Sigmoid colon (tissue), 4 donors: ENCODE data around the gene CCDC85C.

ENCODE experiments used
- EP300 ChIP-seq, 4 donors: sonication (generic); formaldehyde crosslinking; IDR thresholded peaks; one replicate each; pipeline ENCODE4 v1.6.1; 2017; ENCODE audit warnings: antibody characterized with exemption in 4 of 4
- POLR2A ChIP-seq, 2 donors: fragments of 450-650 bp; IDR thresholded peaks; one replicate each; pipeline ENCODE4 v1.6.1; 2016; ENCODE audit warnings: antibody characterized with exemption in 2 of 2, mild to moderate bottlenecking in 2 of 2, moderate library complexity in 2 of 2
- POLR2AphosphoS5 ChIP-seq, 4 donors: sonication (generic); formaldehyde crosslinking; IDR thresholded peaks; one replicate each; pipeline ENCODE4 v1.6.1; 2017; ENCODE audit warnings: antibody characterized with exemption in 4 of 4
- TF ChIP-seq, protein P1 (sequence below), 4 experiments: fragments of 450-650 bp in 3 of 4; fragments of 200-600 bp in 1 of 4; IDR thresholded peaks; one replicate each; pipeline ENCODE4 v1.5.1; 2016 to 2019; ENCODE audit warnings: antibody characterized with exemption in 4 of 4, mild to moderate bottlenecking in 3 of 4, moderate library complexity in 2 of 4

DNA sequence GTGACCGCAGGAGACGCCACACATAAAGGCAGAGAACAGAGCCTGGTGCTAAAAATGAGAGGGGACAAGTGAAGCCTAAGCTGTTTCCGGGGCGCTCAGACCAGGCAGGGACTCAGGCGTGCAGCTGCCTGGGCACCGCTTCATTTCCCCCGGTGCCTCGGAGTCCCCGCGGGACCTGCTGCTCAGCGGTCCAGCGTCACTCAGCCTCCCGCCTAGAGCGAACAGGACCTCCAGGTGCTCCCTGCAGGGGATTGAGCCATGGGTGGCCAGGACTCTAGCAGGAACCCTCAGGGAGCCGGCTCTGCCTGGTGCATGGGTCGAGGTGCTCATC lies 31.0 kb downstream of the CCDC85C start:
- no peak for TF ChIP-seq POLR2A (IDR thresholded peaks at IDR 0.05)
- TF ChIP-seq, protein P1, sequence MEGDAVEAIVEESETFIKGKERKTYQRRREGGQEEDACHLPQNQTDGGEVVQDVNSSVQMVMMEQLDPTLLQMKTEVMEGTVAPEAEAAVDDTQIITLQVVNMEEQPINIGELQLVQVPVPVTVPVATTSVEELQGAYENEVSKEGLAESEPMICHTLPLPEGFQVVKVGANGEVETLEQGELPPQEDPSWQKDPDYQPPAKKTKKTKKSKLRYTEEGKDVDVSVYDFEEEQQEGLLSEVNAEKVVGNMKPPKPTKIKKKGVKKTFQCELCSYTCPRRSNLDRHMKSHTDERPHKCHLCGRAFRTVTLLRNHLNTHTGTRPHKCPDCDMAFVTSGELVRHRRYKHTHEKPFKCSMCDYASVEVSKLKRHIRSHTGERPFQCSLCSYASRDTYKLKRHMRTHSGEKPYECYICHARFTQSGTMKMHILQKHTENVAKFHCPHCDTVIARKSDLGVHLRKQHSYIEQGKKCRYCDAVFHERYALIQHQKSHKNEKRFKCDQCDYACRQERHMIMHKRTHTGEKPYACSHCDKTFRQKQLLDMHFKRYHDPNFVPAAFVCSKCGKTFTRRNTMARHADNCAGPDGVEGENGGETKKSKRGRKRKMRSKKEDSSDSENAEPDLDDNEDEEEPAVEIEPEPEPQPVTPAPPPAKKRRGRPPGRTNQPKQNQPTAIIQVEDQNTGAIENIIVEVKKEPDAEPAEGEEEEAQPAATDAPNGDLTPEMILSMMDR (IDR thresholded peaks at IDR 0.05), result no peak
- peak in 1 of 4 donors; percentile 32 for TF ChIP-seq POLR2AphosphoS5 (IDR thresholded peaks at IDR 0.05)
- TF ChIP-seq EP300 (IDR thresholded peaks at IDR 0.05), result no peak
